Thyroid gland (tissue), 4 donors: ENCODE data around the gene SLC9C2. TPM values are rescaled to one million over a fixed set of nuclear protein-coding genes. Genes with fewer than 3 reads are reported as not detected.

Source experiments
- DNase-seq, 2 donors: peaks; one replicate each; pipeline ENCODE4 v3.0.0-alpha.2; 2019
- H3K27ac ChIP-seq, 3 donors: fragments of 200-600 bp; sonication (generic); 1 replicate in 2 of 3; 2 replicates in 1 of 3; pipeline ENCODE4 v1.5.1; 2016 to 2019; ENCODE audit warnings: mild to moderate bottlenecking in 1 of 3, moderate library complexity in 1 of 3
- H3K27me3 ChIP-seq: fragments of 200-600 bp; sonication (generic); one replicate; pipeline ENCODE4 v1.5.1; 2019
- H3K36me3 ChIP-seq, 2 donors: fragments of 200-600 bp; sonication (generic); one replicate each; pipeline ENCODE4 v1.5.1; 2016 to 2019
- H3K4me1 ChIP-seq, 2 donors: fragments of 200-600 bp; sonication (generic); one replicate each; pipeline ENCODE4 v1.5.1; 2017 to 2019
- H3K4me3 ChIP-seq, 3 donors: fragments of 200-600 bp; sonication (generic); replicated peaks in 1 of 3; 1 replicate in 2 of 3; 2 replicates in 1 of 3; pipeline ENCODE4 v1.5.1; 2016; ENCODE audit warnings: mild to moderate bottlenecking in 1 of 3
- H3K9me3 ChIP-seq: fragments of 200-600 bp; sonication (generic); one replicate; pipeline ENCODE4 v1.5.1; 2017
- CTCF ChIP-seq, 6 experiments: fragments of 200-600 bp in 3 of 6; fragments of 450-650 bp in 3 of 6; sonication (generic) in 3 of 6; IDR thresholded peaks; one replicate each; pipeline ENCODE4 v1.5.1; 2016 to 2019; ENCODE audit warnings: antibody characterized with exemption in 6 of 6, mild to moderate bottlenecking in 2 of 6, inconsistent platforms in 1 of 6, moderate library complexity in 1 of 6
- POLR2A ChIP-seq, 2 donors: fragments of 450-650 bp; IDR thresholded peaks; one replicate each; pipeline ENCODE4 v1.6.1; 2017; ENCODE audit warnings: antibody characterized with exemption in 2 of 2, mild to moderate bottlenecking in 2 of 2, moderate library complexity in 1 of 2
- WGBS, 2 donors: methylation state at CpG; one replicate each; pipeline ENCODE4 v1.1.5; 2017; 5-methylcytosine and 5-hydroxymethylcytosine counted together
- intact Hi-C: fragments of 100-400 bp; cut with DNase I; formaldehyde crosslinking; loops from one replicate; pipeline ENCODE4 v1.15.1; 2023
- total RNA-seq, 4 donors: library from RNA; depleted of rRNA; stranded (reverse); fragments of >200 nt; gene quantifications; one replicate each; pipeline ENCODE4 v1.2.3, GENCODE V29; 2016

SLC9C2 gene
- total RNA-seq, 4 donors from 2014 or later, result not detected

- H3K4me3 ChIP-seq, result no peak overlapping the region
- H3K27me3 ChIP-seq, result no peaks in the 10 kb centered on the region
- TF ChIP-seq POLR2A (IDR thresholded peaks at IDR 0.05) (no peak), CTCF (IDR thresholded peaks at IDR 0.05) (no peak)
- intact Hi-C loops, result no loop called here
- no peak for DNase-seq
- 63 to 65% methylated on average over 6 of the region's 6 CpGs for WGBS, 2 donors
- H3K36me3 ChIP-seq, result no peaks in the 10 kb centered on the region
- H3K4me1 ChIP-seq, result no peaks in the 10 kb centered on the region
- H3K27ac ChIP-seq, result no peak overlapping the region
- H3K9me3 ChIP-seq, result no peaks in the 10 kb centered on the region
Measured at GRCh38 chr1:173562813-173563212, 40.1 kb downstream of the SLC9C2 start.

GRCh38 chr1:173561263-173561662 is 41.6 kb downstream of the SLC9C2 start:
- DNase-seq, result no peak
- Histone ChIP-seq H3K36me3 (no peaks in the 10 kb centered on the region), H3K27ac (no peak overlapping the region), H3K4me3 (no peak overlapping the region), H3K4me1 (no peaks in the 10 kb centered on the region), H3K27me3 (no peaks in the 10 kb centered on the region), H3K9me3 (no peaks in the 10 kb centered on the region)
- 68 to 83% methylated on average over 1 of the region's 1 CpG for WGBS, 2 donors
- intact Hi-C loops, result no loop called here
- TF ChIP-seq POLR2A (IDR thresholded peaks at IDR 0.05) (no peak), CTCF (IDR thresholded peaks at IDR 0.05) (no peak)

GRCh38 chr1:173560285-173560880 is 42.5 kb downstream of the SLC9C2 start:
- Histone ChIP-seq H3K4me1 (no peaks in the 10 kb centered on the region), H3K36me3 (no peaks in the 10 kb centered on the region), H3K4me3 (no peak overlapping the region), H3K27me3 (no peaks in the 10 kb centered on the region), H3K27ac (no peak overlapping the region), H3K9me3 (no peaks in the 10 kb centered on the region)
- no peak for TF ChIP-seq CTCF (IDR thresholded peaks at IDR 0.05)
- TF ChIP-seq POLR2A (IDR thresholded peaks at IDR 0.05), result no peak
- no peak for DNase-seq
- 86 to 88% methylated on average over 3 of the region's 3 CpGs for WGBS, 2 donors
- intact Hi-C loops, result no loop called here

- 78 to 83% methylated on average over 5 of the region's 5 CpGs for WGBS, 2 donors
- Histone ChIP-seq H3K36me3 (no peaks in the 10 kb centered on the region), H3K27me3 (no peaks in the 10 kb centered on the region), H3K4me1 (no peaks in the 10 kb centered on the region), H3K9me3 (no peaks in the 10 kb centered on the region), H3K27ac (no peak overlapping the region), H3K4me3 (no peak overlapping the region)
- TF ChIP-seq POLR2A (IDR thresholded peaks at IDR 0.05) (no peak), CTCF (IDR thresholded peaks at IDR 0.05) (no peak)
- intact Hi-C loops, result no loop called here
- DNase-seq, result no peak
Measured at GRCh38 chr1:173555651-173556305, 47.1 kb downstream of the SLC9C2 start.

GRCh38 chr1:173554541-173555250 is 48.2 kb downstream of the SLC9C2 start:
- no peak for DNase-seq

More at GRCh38 chr1:173554541-173555250, 48.2 kb downstream of the SLC9C2 start:
- Histone ChIP-seq H3K4me1 (no peaks in the 10 kb centered on the region), H3K27me3 (no peaks in the 10 kb centered on the region), H3K27ac (no peak overlapping the region), H3K9me3 (no peaks in the 10 kb centered on the region), H3K36me3 (no peaks in the 10 kb centered on the region), H3K4me3 (no peak overlapping the region)
- intact Hi-C loops, result no loop called here
- 83 to 85% methylated on average over 6 of the region's 6 CpGs for WGBS, 2 donors
- TF ChIP-seq CTCF (IDR thresholded peaks at IDR 0.05), result no peak
